Renal cortex interstitium (tissue), 11 donors: ENCODE results near the gene TBPL2. TPM values are rescaled to one million over a fixed set of nuclear protein-coding genes. Genes with fewer than 3 reads are reported as not detected.
A peak's percentile ranks its signal among the peaks of the same experiment; 100 is the strongest.
"Not testable (repeated sequence)": the region's sequence is repeated elsewhere in the genome, so short reads cannot be mapped to it uniquely, and the experiment has no call there.

ENCODE experiments used
- DNase-seq, 11 donors: peaks; one replicate each; pipeline ENCODE4 v3.0.0-alpha.2; 2013; ENCODE audit warnings: low read depth in 9 of 11, low spot score in 4 of 11; ENCODE audit errors: extremely low read depth in 1 of 11
- polyA plus RNA-seq, 3 donors: library from polyadenylated mRNA; unstranded; fragments of 120-200 nt; gene quantifications; one replicate each; pipeline ENCODE4 v1.2.1, GENCODE V29; 2013; ENCODE audit not compliant: insufficient read length in 3 of 3

Gene TBPL2
- polyA plus RNA-seq, 3 donors = 0.07 to 0.12 TPM; not detected in 1

DNA sequence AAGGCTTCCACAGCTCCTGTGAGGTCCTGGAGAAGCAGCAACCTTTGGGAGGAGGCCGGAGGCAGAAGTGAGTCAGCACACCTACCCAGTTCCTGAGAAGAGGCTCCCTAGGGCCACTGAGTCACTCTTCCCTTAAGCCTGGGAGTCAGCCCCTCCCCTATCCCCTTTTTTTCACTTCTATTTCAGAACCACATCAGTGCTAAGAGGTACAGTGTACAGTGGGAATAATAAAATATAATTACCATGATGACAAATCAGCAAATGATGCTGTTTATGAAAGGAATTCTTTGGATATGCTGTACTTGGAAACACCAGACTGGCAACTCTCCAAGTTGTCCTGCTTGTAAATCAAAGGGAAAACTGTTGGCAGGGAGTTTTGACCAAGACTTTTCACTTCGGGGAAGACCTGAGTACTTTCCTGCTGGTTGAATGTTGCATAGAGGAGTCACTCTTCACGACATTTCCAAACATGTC lies 7.8 kb upstream of the TBPL2 start:
- no peak for DNase-seq

GRCh38 chr14:55446833-55447232 lies 6.4 kb upstream of the TBPL2 start:
- DNase-seq = no peak

GRCh38 chr14:55446127-55446736 lies 5.8 kb upstream of the TBPL2 start:
- peak in 10 of 11 donors; percentile 50 to 79 (median 67) for DNase-seq

- DNase-seq = no peak
These were observed 870 bp upstream of the TBPL2 start for GRCh38 chr14:55441286-55441685.

DNA sequence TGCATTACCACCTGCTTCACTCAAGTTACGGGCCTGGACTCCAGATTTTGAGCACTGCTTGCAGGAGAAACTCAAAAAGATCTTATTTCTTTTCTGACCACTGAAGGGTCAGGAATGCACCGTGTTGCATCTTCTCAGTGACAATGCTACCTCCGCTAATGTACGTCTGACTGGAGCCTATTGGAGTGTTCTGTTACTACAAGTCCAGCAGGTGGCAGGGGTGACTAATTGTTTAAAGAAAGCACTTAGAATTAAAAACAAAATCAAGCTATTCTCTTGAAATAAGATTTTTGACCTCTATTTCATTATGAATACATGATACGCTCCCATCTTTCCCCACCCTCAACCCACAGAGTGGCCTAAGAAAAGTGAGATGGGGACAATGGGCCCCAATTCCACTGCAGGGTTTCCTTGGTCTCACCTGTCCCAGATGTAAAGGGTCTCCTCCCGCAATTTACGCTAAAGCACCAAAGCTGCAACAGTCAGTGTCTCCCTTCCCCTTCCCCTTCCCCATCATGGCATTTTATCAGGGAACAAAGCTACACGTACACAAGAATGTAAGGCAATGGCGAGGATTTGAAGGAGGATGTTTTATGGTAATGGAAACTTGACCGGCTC lies 2.2 kb downstream of the TBPL2 start:
- no peak for DNase-seq

- no peak for DNase-seq
These were observed 3.5 kb downstream of the TBPL2 start for GRCh38 chr14:55436931-55437330.

- no peak for DNase-seq
These were observed 3.9 kb downstream of the TBPL2 start for GRCh38 chr14:55436519-55436918.

- DNase-seq = no peak
These were observed 5.6 kb downstream of the TBPL2 start for GRCh38 chr14:55434805-55435174.

DNA sequence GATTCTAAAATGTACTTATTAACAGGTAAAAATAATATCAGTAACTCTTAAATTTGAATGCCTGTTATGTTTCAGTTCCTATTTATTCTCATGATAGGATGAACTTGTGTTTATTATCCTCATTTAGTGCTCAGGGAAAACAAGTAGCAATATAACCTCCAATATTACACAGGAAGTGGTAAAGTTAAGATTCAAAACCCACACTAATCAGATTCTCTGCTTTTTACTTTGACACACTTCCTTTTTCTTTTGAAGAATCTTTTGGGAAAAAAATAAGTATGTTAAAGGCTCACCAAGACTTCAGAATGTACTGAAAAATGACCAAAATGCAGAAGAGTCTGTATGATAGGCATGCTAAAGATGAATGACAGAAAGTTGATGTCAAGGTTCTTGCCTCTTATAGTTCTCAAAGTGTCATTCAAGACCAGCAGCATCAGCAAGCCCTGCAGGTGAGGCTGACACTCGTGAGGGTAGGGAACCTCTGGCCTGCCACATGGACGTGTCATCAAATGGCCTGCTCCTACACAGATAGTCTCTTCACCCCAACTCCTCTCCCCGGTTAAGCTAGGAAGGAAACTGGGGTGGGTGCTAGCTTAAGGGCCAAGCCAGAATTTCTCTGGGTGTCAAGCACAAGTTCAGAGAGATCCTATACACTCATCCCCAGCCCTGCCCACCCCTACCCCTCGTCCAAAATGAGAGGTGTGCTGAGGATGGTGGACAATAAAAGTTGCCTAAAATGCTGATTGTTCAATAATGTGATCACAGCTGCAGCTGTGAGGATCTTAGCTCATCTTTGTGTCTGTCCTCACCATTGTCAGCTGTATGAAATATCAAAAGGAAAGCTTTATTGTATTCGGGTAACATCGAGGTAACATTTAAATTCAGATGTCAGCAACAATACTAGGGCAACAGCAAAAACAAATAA lies 6.3 kb downstream of the TBPL2 start:
- no peak for DNase-seq

DNA sequence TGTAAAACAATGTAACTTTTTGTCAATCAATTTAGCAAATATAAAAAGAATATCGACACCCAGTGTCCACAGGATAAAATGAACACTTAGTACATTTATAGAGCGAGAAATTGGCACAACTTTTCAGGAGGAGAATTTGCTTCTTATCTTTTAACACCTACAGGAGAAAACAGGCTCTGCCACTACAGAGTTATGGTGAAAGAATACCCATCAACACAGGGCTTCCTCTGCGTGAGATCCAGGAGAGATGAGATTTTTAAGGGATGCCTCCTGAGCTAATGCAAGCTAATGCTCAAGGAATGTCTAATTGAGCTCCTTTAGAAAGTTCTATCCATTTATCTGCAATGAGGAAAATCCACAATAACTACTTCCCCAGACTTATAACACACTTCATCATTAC lies 7.8 kb downstream of the TBPL2 start:
- no peak for DNase-seq

DNA sequence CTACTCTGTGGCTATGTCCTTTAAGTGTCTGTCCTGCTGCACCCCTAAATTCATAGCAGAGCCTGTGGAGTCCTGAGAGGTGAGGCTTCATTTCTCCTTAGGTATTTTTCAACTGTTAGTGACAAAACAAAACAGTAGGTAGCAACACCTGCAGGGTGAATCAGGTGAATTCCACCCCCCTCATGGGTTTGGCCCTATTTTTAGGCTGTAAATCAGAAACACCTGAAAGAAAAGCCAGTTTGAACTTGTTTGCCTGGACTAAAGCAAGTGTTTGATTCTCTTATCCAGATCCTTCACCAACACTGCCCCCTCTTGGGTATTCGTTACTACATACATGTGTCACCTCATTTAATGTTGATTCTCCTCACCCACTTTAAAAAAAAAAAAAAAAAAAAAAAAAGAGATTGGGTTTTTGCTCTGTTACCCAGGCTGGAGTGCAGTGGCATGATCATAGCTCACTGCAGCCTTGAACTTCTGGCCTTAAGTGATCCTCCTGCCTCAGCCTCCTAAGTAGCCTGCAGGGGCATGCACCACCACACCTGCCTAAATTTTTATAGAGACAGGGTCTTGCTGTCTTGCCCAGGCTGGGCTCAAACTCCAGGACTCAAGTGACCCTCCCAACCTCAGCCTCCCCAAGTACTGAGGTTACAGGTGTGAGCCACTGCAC lies 10.3 kb downstream of the TBPL2 start:
- DNase-seq = peak in 2 of 11 donors; percentile 55 to 59

GRCh38 chr14:55427439-55427838 lies 13.0 kb downstream of the TBPL2 start:
- DNase-seq = no peak

- DNase-seq = no peak
These were observed 13.5 kb downstream of the TBPL2 start for GRCh38 chr14:55426891-55427290.

- DNase-seq = no peak
These were observed 15.3 kb downstream of the TBPL2 start for GRCh38 chr14:55425091-55425490.

- no peak for DNase-seq
These were observed 16.4 kb downstream of the TBPL2 start for GRCh38 chr14:55423969-55424368.

GRCh38 chr14:55422338-55422737 lies 18.1 kb downstream of the TBPL2 start:
- not testable (repeated sequence) for DNase-seq

DNA sequence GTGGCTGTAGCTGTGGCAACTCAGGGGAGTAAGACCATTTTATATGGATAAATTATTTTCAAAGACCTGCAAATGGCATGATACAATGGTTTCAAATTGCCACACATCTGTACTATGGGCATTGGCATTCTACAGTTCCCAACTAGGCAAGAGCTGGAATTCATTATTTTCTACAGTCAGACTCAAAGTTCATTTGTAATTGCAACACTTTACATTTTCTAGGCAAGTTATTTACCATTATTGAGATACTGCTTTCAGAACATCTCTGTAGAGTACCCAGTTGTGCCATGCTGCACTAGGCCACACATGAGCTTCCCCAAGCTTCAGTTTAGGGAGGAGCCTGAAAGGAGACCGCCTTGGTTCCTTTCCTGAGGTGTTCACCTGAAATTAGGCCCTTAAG lies 20.8 kb downstream of the TBPL2 start:
- no peak for DNase-seq

DNA sequence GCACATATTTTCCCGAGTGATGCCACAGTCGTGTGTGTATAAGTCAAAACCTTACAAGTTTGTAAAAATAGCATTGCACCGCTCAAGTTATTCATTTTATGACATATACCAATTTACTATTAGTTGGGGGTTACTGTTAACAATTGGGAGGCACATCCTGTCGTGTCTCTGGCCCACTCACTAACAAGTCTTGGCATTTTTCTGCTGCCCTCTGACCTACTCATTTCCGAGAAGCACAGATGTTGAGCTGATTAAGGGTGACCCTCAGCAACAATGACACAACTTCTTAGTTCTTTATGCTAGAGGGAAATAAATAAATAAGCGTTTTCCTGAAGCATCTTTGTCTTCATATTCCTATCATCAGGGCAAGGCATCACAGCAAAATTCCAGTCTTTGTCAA lies 22.0 kb downstream of the TBPL2 start:
- DNase-seq = no peak

DNA sequence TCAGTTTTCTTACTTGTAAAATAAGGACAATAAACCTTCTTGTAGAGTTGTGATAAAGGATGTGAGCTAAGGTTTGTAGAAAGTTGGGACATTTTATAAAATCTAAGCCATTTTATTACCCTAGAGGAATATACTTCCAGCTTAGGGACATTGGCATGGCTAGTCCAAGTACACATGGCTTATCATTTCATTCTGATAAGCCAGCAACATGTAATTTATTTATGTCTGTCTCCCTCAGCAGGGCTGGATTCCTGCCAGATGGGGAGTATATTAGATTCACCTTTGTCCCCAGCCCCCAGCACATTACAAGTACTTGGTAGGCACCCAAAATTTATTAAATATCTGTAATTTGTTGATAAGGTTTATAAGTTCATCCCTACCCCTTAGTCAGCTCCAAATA lies 22.5 kb downstream of the TBPL2 start:
- no peak for DNase-seq

- DNase-seq = no peak
These were observed 23.6 kb downstream of the TBPL2 start for GRCh38 chr14:55416866-55417265.
